ENCODE results near the gene CROT.
"Not testable (repeated sequence)": the region's sequence is repeated elsewhere in the genome, so short reads cannot be mapped to it uniquely, and the experiment has no call there.

Gene CROT
- total RNA-seq: 15.0 to 21.3 reads per million in 2 donors

GRCh38 chr7:87345166-87345927, at the start of gene CROT:
Gene CROT (plus strand): TSS chr7:87345664. CDS start chr7:87349069, 3,405 bp downstream.
- peak; percentile 90 for DNase-seq

GRCh38 chr7:87300756-87301155, 44.7 kb upstream of the CROT start:
- DNase-seq: no peak

GRCh38 chr7:87310790-87311419, 34.6 kb upstream of the CROT start:
- no peak for DNase-seq

GRCh38 chr7:87312215-87312865, 33.1 kb upstream of the CROT start:
- DNase-seq: peak; percentile 51

GRCh38 chr7:87316097-87316700, 29.3 kb upstream of the CROT start:
- no peak for DNase-seq

GRCh38 chr7:87316846-87317552, 28.5 kb upstream of the CROT start:
- no peak for DNase-seq

GRCh38 chr7:87317691-87318245, 27.7 kb upstream of the CROT start:
- no peak for DNase-seq

- DNase-seq: no peak
These were observed 26.7 kb upstream of the CROT start for GRCh38 chr7:87318741-87319140.

- DNase-seq: not testable (repeated sequence)
These were observed 26.3 kb upstream of the CROT start for GRCh38 chr7:87319154-87319581.

GRCh38 chr7:87322912-87323311, 22.6 kb upstream of the CROT start:
- DNase-seq: no peak

GRCh38 chr7:87325576-87326370, 19.7 kb upstream of the CROT start:
- DNase-seq: no peak

- no peak for DNase-seq
These were observed 17.2 kb upstream of the CROT start for GRCh38 chr7:87328281-87328680.

- DNase-seq: no peak
These were observed 15.1 kb upstream of the CROT start for GRCh38 chr7:87330316-87330715.

- DNase-seq: no peak
These were observed 14.5 kb upstream of the CROT start for GRCh38 chr7:87330942-87331341.

GRCh38 chr7:87331687-87332252, 13.7 kb upstream of the CROT start:
- DNase-seq: no peak

GRCh38 chr7:87332321-87332720, 13.1 kb upstream of the CROT start:
- no peak for DNase-seq

- no peak for DNase-seq
These were observed 9.3 kb upstream of the CROT start for GRCh38 chr7:87336136-87336535.

- no peak for DNase-seq
These were observed 8.1 kb upstream of the CROT start for GRCh38 chr7:87337331-87337730.

- no peak for DNase-seq
These were observed 6.0 kb upstream of the CROT start for GRCh38 chr7:87339373-87339897.

GRCh38 chr7:87341441-87341840, 4.0 kb upstream of the CROT start:
- DNase-seq: no peak

- DNase-seq: no peak
These were observed 3.2 kb upstream of the CROT start for GRCh38 chr7:87342231-87342630.
